HEK293 (cell line): ENCODE measurements around the gene CHERP.

Source experiments
- CTCF ChIA-PET: fragments of 350-600 bp; formaldehyde crosslinking; extraction: SDS; loops from one replicate; lab custom pipeline; 2021; ENCODE audit warnings: antibody characterized with exemption; lab: Yijun Ruan, JAX
- POLR2A ChIA-PET: fragments of 300-600 bp; formaldehyde crosslinking; extraction: SDS; loops from one replicate; lab custom pipeline; 2020; ENCODE audit warnings: antibody characterized with exemption, inconsistent platforms; lab: Yijun Ruan, JAX
- H3K27ac ChIP-seq: fragments of 200-500 bp; sonication (Bioruptor generic); 2 replicates; pipeline ENCODE4 v1.5.1; 2014; ENCODE audit warnings: low read depth, low read length, control low read depth, inconsistent platforms; ENCODE audit errors: extremely low read depth
- H3K36me3 ChIP-seq, 2 experiments: fragments of 200-500 bp in 1 of 2; sonication (Bioruptor generic) in 1 of 2; 1 replicate in 1 of 2; 2 replicates in 1 of 2; pipeline ENCODE4 v1.5.1; 2014 to 2017; ENCODE audit warnings: inconsistent platforms in 2 of 2, low read length in 2 of 2; ENCODE audit not compliant: control insufficient read depth in 2 of 2, insufficient read depth in 1 of 2
- H3K4me1 ChIP-seq: fragments of 200-500 bp; sonication (Bioruptor generic); 2 replicates; pipeline ENCODE4 v1.5.1; 2014; ENCODE audit warnings: mild to moderate bottlenecking, low read length, inconsistent platforms; ENCODE audit not compliant: control insufficient read depth, insufficient read depth
- H3K4me3 ChIP-seq: 2 replicates; pipeline ENCODE4 v1.5.1; 2011; ENCODE audit warnings: low read depth, mild to moderate bottlenecking, control low read depth, low read length, moderate library complexity
- H3K9me3 ChIP-seq: fragments of 200-500 bp; sonication (Bioruptor generic); 2 replicates; pipeline ENCODE4 v1.5.1; 2014; ENCODE audit warnings: low read depth, low read length, inconsistent platforms; ENCODE audit not compliant: control insufficient read depth, insufficient read depth
- BCL11B ChIP-seq: fragments of 450-650 bp; formaldehyde crosslinking; IDR thresholded peaks from 2 replicates; pipeline ENCODE4 v1.5.1; 2016; ENCODE audit warnings: low read depth, missing biosample characterization, missing genetic modification characterization
- GLIS1 ChIP-seq: fragments of 450-650 bp; formaldehyde crosslinking; IDR thresholded peaks from 2 replicates; pipeline ENCODE4 v1.5.1; 2016; ENCODE audit warnings: missing biosample characterization, missing genetic modification characterization
- SP7 ChIP-seq: fragments of 450-650 bp; formaldehyde crosslinking; IDR thresholded peaks from 2 replicates; pipeline ENCODE4 v1.5.1; 2016; ENCODE audit warnings: missing biosample characterization, missing genetic modification characterization
- ZBTB17 ChIP-seq: fragments of 450-650 bp; formaldehyde crosslinking; IDR thresholded peaks from 2 replicates; pipeline ENCODE4 v1.5.1; 2016; ENCODE audit warnings: missing biosample characterization, missing genetic modification characterization
- ZFP37 ChIP-seq: fragments of 450-650 bp; formaldehyde crosslinking; IDR thresholded peaks from 2 replicates; pipeline ENCODE4 v1.5.1; 2016; ENCODE audit warnings: missing biosample characterization, missing genetic modification characterization
- ZNF121 ChIP-seq: fragments of 450-650 bp; formaldehyde crosslinking; IDR thresholded peaks from 2 replicates; pipeline ENCODE4 v1.5.1; 2016; ENCODE audit warnings: missing biosample characterization, missing genetic modification characterization
- ZNF175 ChIP-seq: fragments of 450-650 bp; formaldehyde crosslinking; IDR thresholded peaks from 2 replicates; pipeline ENCODE4 v1.5.1; 2016; ENCODE audit warnings: missing biosample characterization, missing genetic modification characterization
- ZNF2 ChIP-seq: fragments of 450-650 bp; formaldehyde crosslinking; IDR thresholded peaks from 2 replicates; pipeline ENCODE4 v1.5.1; 2016; ENCODE audit warnings: missing biosample characterization, missing genetic modification characterization
- ZNF248 ChIP-seq: fragments of 450-650 bp; formaldehyde crosslinking; IDR thresholded peaks from 2 replicates; pipeline ENCODE4 v1.5.1; 2017; ENCODE audit warnings: missing biosample characterization, missing genetic modification characterization
- ZNF335 ChIP-seq: fragments of 450-650 bp; formaldehyde crosslinking; conservative IDR thresholded peaks from 2 replicates; pipeline ENCODE4 v1.5.1; 2016; ENCODE audit warnings: missing biosample characterization, missing genetic modification characterization
- ZNF561 ChIP-seq: fragments of 450-650 bp; IDR thresholded peaks from 2 replicates; pipeline ENCODE4 v1.5.1; 2018; ENCODE audit warnings: missing biosample characterization, missing genetic modification characterization, borderline replicate concordance
- ZNF600 ChIP-seq: fragments of 450-650 bp; formaldehyde crosslinking; IDR thresholded peaks from 2 replicates; pipeline ENCODE4 v1.5.1; 2016; ENCODE audit warnings: missing biosample characterization, missing genetic modification characterization
- ZNF621 ChIP-seq: fragments of 450-650 bp; formaldehyde crosslinking; IDR thresholded peaks from 2 replicates; pipeline ENCODE4 v1.5.1; 2017; ENCODE audit warnings: missing biosample characterization, missing genetic modification characterization
- ZNF629 ChIP-seq: fragments of 450-650 bp; formaldehyde crosslinking; IDR thresholded peaks from 2 replicates; pipeline ENCODE4 v1.5.1; 2017; ENCODE audit warnings: missing biosample characterization, missing genetic modification characterization
- ZNF791 ChIP-seq: fragments of 450-650 bp; formaldehyde crosslinking; IDR thresholded peaks from 2 replicates; pipeline ENCODE4 v1.5.1; 2016; ENCODE audit warnings: missing biosample characterization, missing genetic modification characterization
- TF ChIP-seq, protein P1 (sequence below): fragments of 450-650 bp; formaldehyde crosslinking; IDR thresholded peaks from 2 replicates; pipeline ENCODE4 v1.5.1; 2017; ENCODE audit warnings: missing biosample characterization, mild to moderate bottlenecking, missing genetic modification characterization, moderate library complexity
- TF ChIP-seq, protein P2 (sequence below): fragments of 450-650 bp; formaldehyde crosslinking; IDR thresholded peaks from 2 replicates; pipeline ENCODE4 v1.5.1; 2016; ENCODE audit warnings: missing biosample characterization, missing genetic modification characterization
- TF ChIP-seq, protein P3 (sequence below): fragments of 450-650 bp; formaldehyde crosslinking; IDR thresholded peaks from 2 replicates; pipeline ENCODE4 v1.5.1; 2016; ENCODE audit warnings: missing biosample characterization, missing genetic modification characterization

Gene CHERP

DNA sequence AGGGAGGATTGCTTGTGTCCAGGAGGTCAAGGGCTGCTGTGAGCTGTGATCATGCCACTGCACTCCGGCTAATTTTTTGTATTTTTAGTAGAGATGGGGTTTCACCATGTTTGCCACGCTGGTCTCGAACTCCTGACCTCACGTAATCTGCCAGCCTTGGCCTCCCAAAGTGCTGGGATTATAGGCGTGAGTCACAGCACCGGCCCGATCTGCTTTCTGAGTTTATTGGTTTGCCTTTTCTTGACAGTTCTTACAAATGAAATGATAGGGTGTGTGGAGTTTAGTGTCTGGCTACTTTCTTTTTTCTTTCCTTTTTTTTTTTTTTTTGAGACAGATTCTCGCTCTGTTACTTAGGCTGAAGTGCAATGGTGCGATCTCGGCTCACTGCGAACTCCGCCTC lies 45.2 kb downstream of the CHERP start:
- peak overlapping the region; percentile 87 for H3K4me3 ChIP-seq

DNA sequence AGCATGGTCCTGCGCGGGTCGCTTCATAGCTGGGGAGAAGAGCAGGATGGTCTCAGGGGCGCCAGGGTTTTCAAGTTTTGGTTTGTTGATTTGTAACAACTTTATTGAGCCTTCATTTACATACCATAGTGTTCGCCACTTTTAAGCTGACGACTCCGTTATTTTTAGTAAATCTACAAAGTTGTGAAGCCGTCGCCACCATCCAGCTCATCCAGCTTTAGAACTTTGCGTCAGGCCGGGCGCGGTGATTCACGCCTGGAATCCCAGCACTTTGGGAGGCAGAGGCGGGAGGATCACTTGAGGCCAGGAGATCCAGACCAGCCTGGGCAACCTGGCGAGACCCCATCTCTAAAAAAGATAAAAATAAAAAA lies 45.6 kb downstream of the CHERP start:
- TF ChIP-seq ZFP37 (tag by site-specific recombination) (0 out of 2 replicates have a peak, but pooled peaks have one; percentile 54), ZNF621 (no peak), ZNF121 (peak; percentile 96), ZNF561 (no peak), ZNF600 (tag by site-specific recombination) (0 out of 2 replicates have a peak, but pooled peaks have one; percentile 8), ZNF335 (tag by site-specific recombination) (peak; percentile 85), ZNF629 (tag by site-specific recombination) (0 out of 2 replicates have a peak, but pooled peaks have one; percentile 5), ZNF791 (no peak), ZNF248 (tag by site-specific recombination) (no peak), ZNF2 (tag by site-specific recombination) (peak; percentile 31; the same call in 1 of the 2 replicates)
- TF ChIP-seq, protein P1, sequence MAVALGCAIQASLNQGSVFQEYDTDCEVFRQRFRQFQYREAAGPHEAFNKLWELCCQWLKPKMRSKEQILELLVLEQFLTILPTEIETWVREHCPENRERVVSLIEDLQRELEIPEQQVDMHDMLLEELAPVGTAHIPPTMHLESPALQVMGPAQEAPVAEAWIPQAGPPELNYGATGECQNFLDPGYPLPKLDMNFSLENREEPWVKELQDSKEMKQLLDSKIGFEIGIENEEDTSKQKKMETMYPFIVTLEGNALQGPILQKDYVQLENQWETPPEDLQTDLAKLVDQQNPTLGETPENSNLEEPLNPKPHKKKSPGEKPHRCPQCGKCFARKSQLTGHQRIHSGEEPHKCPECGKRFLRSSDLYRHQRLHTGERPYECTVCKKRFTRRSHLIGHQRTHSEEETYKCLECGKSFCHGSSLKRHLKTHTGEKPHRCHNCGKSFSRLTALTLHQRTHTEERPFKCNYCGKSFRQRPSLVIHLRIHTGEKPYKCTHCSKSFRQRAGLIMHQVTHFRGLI (tag by site-specific recombination), result 0 out of 2 replicates have a peak, but pooled peaks have one; percentile 7
- TF ChIP-seq, protein P2, sequence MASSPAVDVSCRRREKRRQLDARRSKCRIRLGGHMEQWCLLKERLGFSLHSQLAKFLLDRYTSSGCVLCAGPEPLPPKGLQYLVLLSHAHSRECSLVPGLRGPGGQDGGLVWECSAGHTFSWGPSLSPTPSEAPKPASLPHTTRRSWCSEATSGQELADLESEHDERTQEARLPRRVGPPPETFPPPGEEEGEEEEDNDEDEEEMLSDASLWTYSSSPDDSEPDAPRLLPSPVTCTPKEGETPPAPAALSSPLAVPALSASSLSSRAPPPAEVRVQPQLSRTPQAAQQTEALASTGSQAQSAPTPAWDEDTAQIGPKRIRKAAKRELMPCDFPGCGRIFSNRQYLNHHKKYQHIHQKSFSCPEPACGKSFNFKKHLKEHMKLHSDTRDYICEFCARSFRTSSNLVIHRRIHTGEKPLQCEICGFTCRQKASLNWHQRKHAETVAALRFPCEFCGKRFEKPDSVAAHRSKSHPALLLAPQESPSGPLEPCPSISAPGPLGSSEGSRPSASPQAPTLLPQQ (tag by site-specific recombination), result 0 out of 2 replicates have a peak, but pooled peaks have one; percentile 8
- TF ChIP-seq, all 188 proteins: peak for 8
- ChIA-PET POLR2A (interaction anchor here (1.1 to 1.5 kb wide), 5 partner anchors 13 to 131 kb away, joined by 4 to 7 read pairs (median 6); partner anchors contain the start of gene MED26), CTCF (interaction anchor here (0.6 to 1.8 kb wide), 5 partner anchors 16 to 160 kb away, joined by 3 to 6 read pairs (median 5); no protein-coding TSS in a partner anchor)
- peak overlapping the region; percentile 87 for H3K4me3 ChIP-seq
- H3K36me3 ChIP-seq, result peaks cover 7 to 10% of the 10 kb centered on the region in 2 experiments; a peak in 2 of 3 replicates
- no peaks in the 10 kb centered on the region for H3K9me3 ChIP-seq
- no peaks in the 10 kb centered on the region for H3K4me1 ChIP-seq
- H3K27ac ChIP-seq, result no peak overlapping the region

More for the DNA sequence above, 45.2 kb downstream of the CHERP start:
- no peak overlapping the region for H3K27ac ChIP-seq
- POLR2A ChIA-PET, result interaction anchor here (1.1 to 1.5 kb wide), 5 partner anchors 13 to 130 kb away, joined by 4 to 7 read pairs (median 6); partner anchors contain the start of gene MED26
- peaks cover 7 to 10% of the 10 kb centered on the region in 2 experiments; a peak in 2 of 3 replicates for H3K36me3 ChIP-seq
- 0 out of 2 replicates have a peak, but pooled peaks have one; percentile 33 for TF ChIP-seq GLIS1 (tag by site-specific recombination)
- peak; percentile 43; the same call in 1 of the 2 replicates for TF ChIP-seq SP7
- TF ChIP-seq, protein P3, sequence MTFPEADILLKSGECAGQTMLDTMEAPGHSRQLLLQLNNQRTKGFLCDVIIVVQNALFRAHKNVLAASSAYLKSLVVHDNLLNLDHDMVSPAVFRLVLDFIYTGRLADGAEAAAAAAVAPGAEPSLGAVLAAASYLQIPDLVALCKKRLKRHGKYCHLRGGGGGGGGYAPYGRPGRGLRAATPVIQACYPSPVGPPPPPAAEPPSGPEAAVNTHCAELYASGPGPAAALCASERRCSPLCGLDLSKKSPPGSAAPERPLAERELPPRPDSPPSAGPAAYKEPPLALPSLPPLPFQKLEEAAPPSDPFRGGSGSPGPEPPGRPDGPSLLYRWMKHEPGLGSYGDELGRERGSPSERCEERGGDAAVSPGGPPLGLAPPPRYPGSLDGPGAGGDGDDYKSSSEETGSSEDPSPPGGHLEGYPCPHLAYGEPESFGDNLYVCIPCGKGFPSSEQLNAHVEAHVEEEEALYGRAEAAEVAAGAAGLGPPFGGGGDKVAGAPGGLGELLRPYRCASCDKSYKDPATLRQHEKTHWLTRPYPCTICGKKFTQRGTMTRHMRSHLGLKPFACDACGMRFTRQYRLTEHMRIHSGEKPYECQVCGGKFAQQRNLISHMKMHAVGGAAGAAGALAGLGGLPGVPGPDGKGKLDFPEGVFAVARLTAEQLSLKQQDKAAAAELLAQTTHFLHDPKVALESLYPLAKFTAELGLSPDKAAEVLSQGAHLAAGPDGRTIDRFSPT (tag by site-specific recombination), result peak; percentile 48; the same call in 1 of the 2 replicates
- TF ChIP-seq BCL11B (tag by site-specific recombination), result 0 out of 2 replicates have a peak, but pooled peaks have one; percentile 18
- TF ChIP-seq ZBTB17 (tag by site-specific recombination), result peak; percentile 26; the same call in 1 of the 2 replicates
- TF ChIP-seq ZNF175 (tag by site-specific recombination), result no peak
- H3K4me1 ChIP-seq, result no peaks in the 10 kb centered on the region
- CTCF ChIA-PET, result interaction anchor here (0.6 to 1.6 kb wide), 3 partner anchors 55 to 160 kb away, joined by 3 to 5 read pairs (median 5); no protein-coding TSS in a partner anchor
- H3K9me3 ChIP-seq, result no peaks in the 10 kb centered on the region
